Measurements from ENCODE around the gene SLC9A8.

SLC9A8 gene

GRCh38 chr20:49929142-49929494, 116.5 kb downstream of the SLC9A8 start:
- no peak overlapping the region for H3K27ac ChIP-seq (ENCODE audit: low read depth, low read length)
- H3K9ac ChIP-seq (ENCODE audit: low read depth in 1 of 2, low read length in 2 of 2), result no peak overlapping the region

GRCh38 chr20:49935746-49936152, 123.1 kb downstream of the SLC9A8 start:
- H3K36me3 ChIP-seq (ENCODE audit: control insufficient read depth in 1 of 2, insufficient read depth in 2 of 2, low read length in 2 of 2), result peaks cover 8 to 10% of the 10 kb centered on the region in 2 donors
- H3K27ac ChIP-seq (ENCODE audit: low read depth, low read length), result peak overlapping the region; percentile 40
- no peaks in the 10 kb centered on the region for H3K27me3 ChIP-seq (ENCODE audit: control insufficient read depth in 1 of 2, insufficient read depth in 2 of 2, low read length in 2 of 2)
- H3K4me3 ChIP-seq (ENCODE audit: low read depth in 1 of 2, low read length in 2 of 2), result peak overlapping the region; percentile 79 to 83
- H3K4me1 ChIP-seq (ENCODE audit: control insufficient read depth in 1 of 2, insufficient read depth in 2 of 2, low read length in 2 of 2), result peaks cover 28 to 29% of the 10 kb centered on the region in 2 donors
- H3K9ac ChIP-seq (ENCODE audit: low read depth in 1 of 2, low read length in 2 of 2), result peak overlapping the region; percentile 24 to 51
- no peaks in the 10 kb centered on the region for H3K9me3 ChIP-seq (ENCODE audit: control insufficient read depth in 1 of 2, low read length in 2 of 2)

More at GRCh38 chr20:49929142-49929494, 116.5 kb downstream of the SLC9A8 start:
- Histone ChIP-seq H3K4me3 (ENCODE audit: low read depth in 1 of 2, low read length in 2 of 2) (no peak overlapping the region), H3K4me1 (ENCODE audit: control insufficient read depth in 1 of 2, insufficient read depth in 2 of 2, low read length in 2 of 2) (peaks cover 3 to 8% of the 10 kb centered on the region in 2 donors), H3K27me3 (ENCODE audit: control insufficient read depth in 1 of 2, insufficient read depth in 2 of 2, low read length in 2 of 2) (no peaks in the 10 kb centered on the region), H3K9me3 (ENCODE audit: control insufficient read depth in 1 of 2, low read length in 2 of 2) (peaks cover 0 to 4% of the 10 kb centered on the region in 2 donors), H3K36me3 (ENCODE audit: control insufficient read depth in 1 of 2, insufficient read depth in 2 of 2, low read length in 2 of 2) (no peaks in the 10 kb centered on the region)

DNA sequence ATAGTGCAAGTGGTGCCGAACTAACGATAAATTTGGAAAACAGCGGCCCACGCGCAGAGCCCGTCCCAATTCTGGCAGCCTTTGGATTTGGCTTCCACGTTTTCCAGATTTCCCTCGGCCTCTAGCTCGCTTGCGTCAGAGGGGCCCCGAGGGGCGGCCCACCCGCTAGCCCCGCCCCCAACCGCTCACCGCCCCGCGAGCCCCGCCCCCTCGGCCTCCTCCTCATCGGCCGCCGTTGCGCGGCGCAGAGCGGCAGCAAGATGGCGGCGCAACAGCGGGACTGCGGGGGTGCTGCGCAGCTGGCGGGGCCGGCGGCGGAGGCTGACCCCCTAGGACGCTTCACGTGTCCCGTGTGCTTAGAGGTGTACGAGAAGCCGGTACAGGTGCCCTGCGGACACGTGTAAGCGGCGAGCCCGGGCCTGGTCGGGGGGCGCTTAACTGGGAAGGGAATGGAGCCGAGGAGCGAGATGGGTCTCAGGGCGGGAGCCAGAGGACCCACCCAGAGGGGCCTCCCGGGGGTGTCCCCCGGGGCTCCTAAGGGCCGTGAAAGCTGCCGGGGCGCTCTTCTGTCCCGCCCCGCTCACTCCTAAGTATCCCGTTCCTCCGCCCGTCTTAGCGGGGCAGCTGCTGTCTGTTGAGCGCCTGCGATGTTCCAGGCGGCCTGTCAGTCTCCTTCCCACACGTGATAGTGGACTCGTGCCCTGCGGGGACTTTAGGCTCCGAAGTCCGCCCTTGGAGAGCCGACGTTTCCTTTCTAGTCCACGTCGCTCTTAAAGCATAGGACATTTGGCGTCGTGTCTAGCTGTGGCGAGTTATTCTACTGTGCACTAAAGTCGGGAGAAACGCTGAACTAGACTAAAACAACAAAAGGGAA, 123.8 kb downstream of the SLC9A8 start, which contains the start of gene RNF114:
TSS of gene RNF114 (plus strand) at position 245 of the 874 bp plus-strand sequence. CDS start at position 261, 16 bp downstream.
- Histone ChIP-seq H3K4me3 (ENCODE audit: low read depth in 1 of 2, low read length in 2 of 2) (peak within 1 kb of the TSS; percentile 83 to 95), H3K9ac (ENCODE audit: low read depth in 1 of 2, low read length in 2 of 2) (peak within 1 kb of the TSS; percentile 92 to 94), H3K9me3 (ENCODE audit: control insufficient read depth in 1 of 2, low read length in 2 of 2) (no peaks in the 10 kb centered on the region), H3K4me1 (ENCODE audit: control insufficient read depth in 1 of 2, insufficient read depth in 2 of 2, low read length in 2 of 2) (peaks cover 28 to 29% of the 10 kb centered on the region in 2 donors), H3K27me3 (ENCODE audit: control insufficient read depth in 1 of 2, insufficient read depth in 2 of 2, low read length in 2 of 2) (no peaks in the 10 kb centered on the region), H3K27ac (ENCODE audit: low read depth, low read length) (peak within 1 kb of the TSS; percentile 92), H3K36me3 (ENCODE audit: control insufficient read depth in 1 of 2, insufficient read depth in 2 of 2, low read length in 2 of 2) (peaks cover 14 to 17% of the 10 kb centered on the region in 2 donors)

- H3K4me1 ChIP-seq (ENCODE audit: control insufficient read depth in 1 of 2, insufficient read depth in 2 of 2, low read length in 2 of 2), result peaks cover 28 to 29% of the 10 kb centered on the region in 2 donors
- peak overlapping the region; percentile 92 for H3K27ac ChIP-seq (ENCODE audit: low read depth, low read length)
These were observed 124.7 kb downstream of the SLC9A8 start for GRCh38 chr20:49937027-49937929.

DNA sequence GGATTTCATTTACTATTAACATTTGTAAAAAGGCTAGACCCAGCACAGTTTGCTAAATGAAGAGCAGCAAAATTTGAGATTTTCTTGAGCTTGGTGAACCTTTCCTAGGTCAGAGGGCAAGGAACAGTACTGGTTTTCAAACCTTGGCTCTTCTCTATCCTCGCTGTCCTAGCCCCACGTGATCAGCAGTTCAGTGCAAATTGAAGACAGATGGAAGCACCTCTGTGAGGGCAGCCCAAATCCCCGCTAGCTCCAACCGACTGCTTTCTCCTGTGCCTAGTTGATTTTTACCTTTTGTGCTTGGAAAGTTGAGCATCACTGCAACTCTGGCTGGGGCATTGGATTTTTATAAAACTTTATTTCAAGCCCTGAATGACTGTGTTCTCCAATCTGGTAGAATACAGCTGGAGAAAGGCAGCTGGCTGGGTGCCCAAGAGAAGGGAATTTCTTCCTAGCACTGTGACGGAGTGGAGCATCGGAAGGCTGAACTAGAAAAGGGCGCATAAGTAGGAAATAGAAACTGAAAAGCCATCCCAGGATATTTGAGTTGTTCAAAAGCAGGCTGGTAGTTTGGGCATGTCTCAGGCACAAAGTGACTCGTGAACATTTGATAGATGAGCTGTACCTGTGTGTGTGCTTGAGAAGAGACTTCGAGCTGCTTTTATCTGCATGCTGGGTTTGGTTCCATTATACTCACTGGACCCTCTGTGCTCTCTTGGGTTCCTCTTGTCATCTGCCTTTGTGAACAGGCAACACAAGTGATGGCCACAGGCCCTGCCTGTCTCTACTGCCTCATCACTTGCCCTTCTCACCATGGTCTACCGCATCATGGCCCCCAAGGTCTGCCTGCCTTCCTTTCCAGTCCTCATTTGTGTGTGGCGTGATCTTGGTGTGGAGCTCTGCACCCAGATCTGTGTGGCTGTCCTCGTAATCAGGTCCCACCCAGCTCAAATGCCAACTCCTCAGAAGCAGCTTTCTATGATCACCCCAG, 125.8 kb downstream of the SLC9A8 start:
- Histone ChIP-seq H3K9ac (ENCODE audit: low read depth in 1 of 2, low read length in 2 of 2) (peak overlapping the region in 1 of 2 donors; percentile 92), H3K36me3 (ENCODE audit: control insufficient read depth in 1 of 2, insufficient read depth in 2 of 2, low read length in 2 of 2) (peaks cover 20 to 35% of the 10 kb centered on the region in 2 donors), H3K4me3 (ENCODE audit: low read depth in 1 of 2, low read length in 2 of 2) (peak overlapping the region; percentile 83 to 95), H3K4me1 (ENCODE audit: control insufficient read depth in 1 of 2, insufficient read depth in 2 of 2, low read length in 2 of 2) (peaks cover 28 to 29% of the 10 kb centered on the region in 2 donors), H3K9me3 (ENCODE audit: control insufficient read depth in 1 of 2, low read length in 2 of 2) (no peaks in the 10 kb centered on the region), H3K27me3 (ENCODE audit: control insufficient read depth in 1 of 2, insufficient read depth in 2 of 2, low read length in 2 of 2) (no peaks in the 10 kb centered on the region), H3K27ac (ENCODE audit: low read depth, low read length) (no peak overlapping the region)

More at GRCh38 chr20:49937027-49937929, 124.7 kb downstream of the SLC9A8 start:
- peak overlapping the region; percentile 83 to 95 for H3K4me3 ChIP-seq (ENCODE audit: low read depth in 1 of 2, low read length in 2 of 2)
- H3K36me3 ChIP-seq (ENCODE audit: control insufficient read depth in 1 of 2, insufficient read depth in 2 of 2, low read length in 2 of 2), result peaks cover 16 to 26% of the 10 kb centered on the region in 2 donors
- H3K27me3 ChIP-seq (ENCODE audit: control insufficient read depth in 1 of 2, insufficient read depth in 2 of 2, low read length in 2 of 2), result no peaks in the 10 kb centered on the region
- H3K9me3 ChIP-seq (ENCODE audit: control insufficient read depth in 1 of 2, low read length in 2 of 2), result no peaks in the 10 kb centered on the region
- peak overlapping the region; percentile 92 to 94 for H3K9ac ChIP-seq (ENCODE audit: low read depth in 1 of 2, low read length in 2 of 2)

- Histone ChIP-seq H3K27me3 (ENCODE audit: control insufficient read depth in 1 of 2, insufficient read depth in 2 of 2, low read length in 2 of 2) (no peaks in the 10 kb centered on the region), H3K4me3 (ENCODE audit: low read depth in 1 of 2, low read length in 2 of 2) (no peak overlapping the region), H3K9me3 (ENCODE audit: control insufficient read depth in 1 of 2, low read length in 2 of 2) (no peaks in the 10 kb centered on the region), H3K9ac (ENCODE audit: low read depth in 1 of 2, low read length in 2 of 2) (no peak overlapping the region), H3K27ac (ENCODE audit: low read depth, low read length) (no peak overlapping the region), H3K4me1 (ENCODE audit: control insufficient read depth in 1 of 2, insufficient read depth in 2 of 2, low read length in 2 of 2) (peaks cover 28 to 32% of the 10 kb centered on the region in 2 donors), H3K36me3 (ENCODE audit: control insufficient read depth in 1 of 2, insufficient read depth in 2 of 2, low read length in 2 of 2) (peaks cover 33 to 56% of the 10 kb centered on the region in 2 donors)
These were observed 128.8 kb downstream of the SLC9A8 start for GRCh38 chr20:49941456-49941855.

All from duodenal mucosa (tissue), 2 donors.